ENCODE results near the gene ATP2A1.

- TF ChIP-seq CTCF (IDR thresholded peaks at IDR 0.05) (no peak), POLR2A (IDR thresholded peaks at IDR 0.05) (no peak)
Measured at GRCh38 chr16:28901862-28902261, 23.6 kb downstream of the ATP2A1 start.

Measured in esophagus squamous epithelium (tissue), 4 donors.